ENCODE data around the gene KRT32. TPM values are rescaled to one million over a fixed set of nuclear protein-coding genes. Genes with fewer than 3 reads are reported as not detected.

Gene KRT32
- total RNA-seq = not detected in 2 replicates

DNA sequence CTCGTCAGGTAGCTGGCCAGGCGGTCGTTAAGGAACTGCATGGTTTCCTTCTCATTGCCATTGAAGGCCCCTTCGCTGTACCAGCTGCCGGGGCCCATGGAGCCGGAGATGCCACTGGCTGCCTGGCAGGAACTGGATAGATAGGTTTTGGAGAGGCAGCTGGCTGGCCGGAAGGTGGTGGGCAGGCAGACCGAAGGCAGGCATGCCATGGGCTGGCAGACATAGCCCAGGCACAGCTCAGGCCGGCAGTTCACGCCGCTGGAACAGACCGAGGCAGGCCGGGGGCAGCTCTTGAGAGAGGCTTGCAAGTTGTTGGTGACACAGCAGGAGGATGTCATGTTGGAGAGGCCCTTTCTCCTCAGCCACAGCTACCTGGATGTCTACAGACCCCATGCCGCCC is at the start of gene KRT32:
TSS of gene KRT32 (minus strand) at position 399 of the 400 bp plus-strand sequence. CDS start at position 338, 61 bp downstream.

GRCh38 chr17:41505007-41505808 is 38.0 kb upstream of the KRT32 start, which contains the start of gene KRT13:
TSS of gene KRT13 (minus strand) at chr17:41505612. CDS start at chr17:41505550, 62 bp downstream.

DNA sequence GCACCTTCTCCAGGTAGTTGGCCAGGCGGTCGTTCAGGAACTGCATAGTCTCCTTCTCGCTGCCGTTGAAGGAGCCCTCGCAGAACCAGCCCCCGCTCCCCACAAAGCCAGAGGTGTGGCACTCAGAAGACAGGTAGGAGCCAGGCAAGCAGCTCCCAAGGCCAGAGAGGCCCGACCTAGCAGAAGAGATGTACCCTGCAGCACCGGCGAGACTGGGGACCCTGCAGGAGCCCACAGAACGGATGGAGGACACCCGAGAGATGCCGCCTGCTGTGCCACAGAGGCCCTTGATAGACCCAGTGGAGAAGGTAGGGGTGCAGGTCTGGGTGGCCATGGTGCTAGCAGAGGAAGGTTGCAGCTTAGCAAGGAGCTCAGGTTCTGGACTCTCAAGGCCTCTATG is 22.3 kb upstream of the KRT32 start, which contains the start of gene KRT36:
TSS of gene KRT36 (minus strand) at position 380 of the 400 bp plus-strand sequence. CDS start at position 334, 46 bp downstream.

DNA sequence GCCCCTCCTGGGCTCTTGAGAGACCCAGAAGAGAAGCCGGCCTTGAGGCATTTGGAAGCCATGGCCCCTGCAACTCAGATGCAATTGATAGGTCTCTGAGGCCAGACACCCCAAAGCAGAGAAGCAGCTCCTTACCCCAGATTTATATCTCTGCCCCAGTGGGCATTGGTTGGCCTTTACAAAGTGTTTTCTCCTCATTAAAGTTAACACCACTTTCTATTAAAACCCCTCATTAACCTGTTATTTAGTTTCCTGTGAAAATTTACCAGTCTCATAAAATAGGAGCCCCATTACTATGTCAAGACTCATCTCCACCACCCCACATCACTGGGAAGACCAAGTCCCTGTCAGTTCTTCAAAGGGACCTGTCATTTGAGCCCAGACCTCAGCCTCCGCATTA is 13.8 kb upstream of the KRT32 start, which contains the start of gene KRT35:
TSS of gene KRT35 (minus strand) at position 116 of the 400 bp plus-strand sequence. CDS start at position 62, 54 bp downstream.

GRCh38 chr17:41440531-41441033 is 26.6 kb downstream of the KRT32 start, which contains the start of gene KRT38:
TSS of gene KRT38 (minus strand) at chr17:41440983. CDS start at chr17:41440921, 62 bp downstream.

GRCh38 chr17:41424111-41424635 is 43.0 kb downstream of the KRT32 start, which contains the start of gene KRT37:
TSS of gene KRT37 (minus strand) at chr17:41424585. CDS start at chr17:41424523, 62 bp downstream.

Other genes with a start within 250 kb of the KRT32 start
- gene KRTAP9-2, start 240.7 kb downstream of the KRT32 start, total RNA-seq = not detected in 2 replicates
- not detected in 2 replicates for gene KRTAP9-3, start 234.9 kb downstream of the KRT32 start, total RNA-seq
- gene KRTAP9-8, start 229.4 kb downstream of the KRT32 start, total RNA-seq = not detected in 2 replicates
- not detected in 2 replicates for gene KRTAP9-4, start 217.7 kb downstream of the KRT32 start, total RNA-seq
- not detected in 2 replicates for gene KRTAP9-9, start 212.0 kb downstream of the KRT32 start, total RNA-seq
- not detected in 2 replicates for gene KRTAP9-6, start 202.0 kb downstream of the KRT32 start, total RNA-seq
- gene KRTAP9-7, start 191.7 kb downstream of the KRT32 start, total RNA-seq = not detected in 2 replicates
- gene KRTAP29-1, start 164.5 kb downstream of the KRT32 start, total RNA-seq = not detected in 2 replicates
- not detected in 2 replicates for gene KRTAP16-1, start 158.1 kb downstream of the KRT32 start, total RNA-seq
- not detected in 2 replicates for gene KRTAP17-1, start 151.7 kb downstream of the KRT32 start, total RNA-seq
- not detected in 2 replicates for gene KRT33A, start 116.6 kb downstream of the KRT32 start, total RNA-seq
- under 0.01 TPM in 2 replicates for gene KRT33B, start 97.6 kb downstream of the KRT32 start, total RNA-seq
- gene KRT34, start 85.1 kb downstream of the KRT32 start, total RNA-seq = 2.0 and 2.9 TPM in 2 replicates
- gene KRT31, start 69.8 kb downstream of the KRT32 start, total RNA-seq = not detected in 2 replicates
- not detected in 2 replicates for gene KRT37, start 42.8 kb downstream of the KRT32 start, total RNA-seq
- not detected in 2 replicates for gene KRT38, start 26.4 kb downstream of the KRT32 start, total RNA-seq
- gene KRT35, start 13.8 kb upstream of the KRT32 start, total RNA-seq = not detected in 2 replicates
- not detected in 2 replicates for gene KRT36, start 22.5 kb upstream of the KRT32 start, total RNA-seq
- gene KRT13, start 38.2 kb upstream of the KRT32 start, total RNA-seq = 0.58 TPM in 1 of 2 replicates, not detected in the other
- 0.56 and 3.5 TPM in 2 replicates for gene KRT15, start 51.5 kb upstream of the KRT32 start, total RNA-seq
- 71.3 and 87.2 TPM in 2 replicates for gene KRT19, start 60.9 kb upstream of the KRT32 start, total RNA-seq
- gene KRT9, start 104.7 kb upstream of the KRT32 start, total RNA-seq = not detected in 2 replicates
- gene KRT14, start 119.5 kb upstream of the KRT32 start, total RNA-seq = 0.38 and 0.56 TPM in 2 replicates
- gene KRT16, start 145.4 kb upstream of the KRT32 start, total RNA-seq = under 0.01 and 0.28 TPM in 2 replicates
- 1.9 and 7.0 TPM in 2 replicates for gene KRT17, start 157.2 kb upstream of the KRT32 start, total RNA-seq
- 69.6 and 107 TPM in 2 replicates for gene EIF1, start 221.5 kb upstream of the KRT32 start, total RNA-seq
- gene GAST, start 244.9 kb upstream of the KRT32 start, total RNA-seq = not detected in 2 replicates